ENCODE results near the gene GALNT6.

GALNT6 gene

GRCh38 chr12:51320695-51321320 is 70.4 kb downstream of the GALNT6 start:
- peak; percentile 38 for DNase-seq

- DNase-seq: no peak
These were observed 70.9 kb downstream of the GALNT6 start for GRCh38 chr12:51320311-51320694.

GRCh38 chr12:51318846-51319599 is 72.2 kb downstream of the GALNT6 start:
- peak; percentile 72 for DNase-seq

- DNase-seq: peak; percentile 48
These were observed 73.0 kb downstream of the GALNT6 start for GRCh38 chr12:51318057-51318806.

- no peak for DNase-seq
These were observed 79.8 kb downstream of the GALNT6 start for GRCh38 chr12:51311389-51311788.

- DNase-seq: peak; percentile 10
These were observed 83.3 kb downstream of the GALNT6 start for GRCh38 chr12:51307655-51308593.

- DNase-seq: no peak
These were observed 84.7 kb downstream of the GALNT6 start for GRCh38 chr12:51306507-51306906.
